ENCODE data around the gene INAVA. TPM values are rescaled to one million over a fixed set of nuclear protein-coding genes. Genes with fewer than 3 reads are reported as not detected.

Gene INAVA
- total RNA-seq, 1 donor from 2014 or later: not detected

GRCh38 chr1:200886594-200886993, 8.1 kb upstream of the INAVA start:
- intact Hi-C loops (cut with micrococcal nuclease): loop anchor here (5.0 to 10.0 kb wide), 4 partner anchors 142 to 734 kb away; partner anchors contain the start of gene KIF14
- Mint-ChIP-seq H3K9me3 (no peaks in the 10 kb centered on the region), H3K36me3 (ENCODE audit: low read depth) (no peaks in the 10 kb centered on the region), H3K4me1 (peaks cover 38% of the 10 kb centered on the region), H3K4me3 (no peak overlapping the region), H3K27ac (no peak overlapping the region), H3K27me3 (peaks cover 27% of the 10 kb centered on the region)
- no peak for DNase-seq

GRCh38 chr1:200887036-200887435, 7.7 kb upstream of the INAVA start:
- DNase-seq: no peak
- no peak overlapping the region for H3K4me3 Mint-ChIP-seq
- no peaks in the 10 kb centered on the region for H3K9me3 Mint-ChIP-seq
- peaks cover 39% of the 10 kb centered on the region for H3K4me1 Mint-ChIP-seq
- H3K36me3 Mint-ChIP-seq (ENCODE audit: low read depth): no peaks in the 10 kb centered on the region
- intact Hi-C loops (cut with micrococcal nuclease): loop anchor here (5.0 to 10.0 kb wide), 4 partner anchors 142 to 735 kb away; partner anchors contain the start of gene KIF14
- H3K27me3 Mint-ChIP-seq: peaks cover 30% of the 10 kb centered on the region
- no peak overlapping the region for H3K27ac Mint-ChIP-seq

- peak overlapping the region; percentile 67 for H3K27ac Mint-ChIP-seq
- H3K4me3 Mint-ChIP-seq: peak overlapping the region; percentile 16
- no peak for DNase-seq
- intact Hi-C loops (cut with micrococcal nuclease): loop anchor here (5.0 to 10.0 kb wide), 4 partner anchors 143 to 736 kb away; partner anchors contain the start of gene KIF14
- H3K9me3 Mint-ChIP-seq: no peaks in the 10 kb centered on the region
- peaks cover 37% of the 10 kb centered on the region for H3K27me3 Mint-ChIP-seq
- H3K4me1 Mint-ChIP-seq: peaks cover 41% of the 10 kb centered on the region
- no peaks in the 10 kb centered on the region for H3K36me3 Mint-ChIP-seq (ENCODE audit: low read depth)
These were observed 6.8 kb upstream of the INAVA start for GRCh38 chr1:200887772-200888348.

- H3K4me3 Mint-ChIP-seq: peak overlapping the region; percentile 39
- intact Hi-C loops (cut with micrococcal nuclease): loop anchor here (5.0 to 10.0 kb wide), 4 partner anchors 144 to 736 kb away; partner anchors contain the start of gene KIF14
- H3K27me3 Mint-ChIP-seq: peaks cover 41% of the 10 kb centered on the region
- H3K27ac Mint-ChIP-seq: no peak overlapping the region
- H3K36me3 Mint-ChIP-seq (ENCODE audit: low read depth): no peaks in the 10 kb centered on the region
- peaks cover 41% of the 10 kb centered on the region for H3K4me1 Mint-ChIP-seq
- no peaks in the 10 kb centered on the region for H3K9me3 Mint-ChIP-seq
- peak; percentile 86 for DNase-seq
These were observed 6.3 kb upstream of the INAVA start for GRCh38 chr1:200888349-200888838.

- H3K4me1 Mint-ChIP-seq: peaks cover 41% of the 10 kb centered on the region
These were observed 5.1 kb upstream of the INAVA start for GRCh38 chr1:200889571-200889970.

GRCh38 chr1:200890027-200890426, 4.7 kb upstream of the INAVA start:
- H3K27me3 Mint-ChIP-seq: peaks cover 46% of the 10 kb centered on the region
- intact Hi-C loops (cut with micrococcal nuclease): no loop called here

More at GRCh38 chr1:200889571-200889970, 5.1 kb upstream of the INAVA start:
- H3K27me3 Mint-ChIP-seq: peaks cover 44% of the 10 kb centered on the region
- peak overlapping the region; percentile 39 for H3K4me3 Mint-ChIP-seq
- no peaks in the 10 kb centered on the region for H3K9me3 Mint-ChIP-seq
- H3K36me3 Mint-ChIP-seq (ENCODE audit: low read depth): no peaks in the 10 kb centered on the region
- no peak for DNase-seq
- intact Hi-C loops (cut with micrococcal nuclease): loop anchor here (1.0 to 10.0 kb wide), 7 partner anchors 11 to 737 kb away; partner anchors contain the start of gene KIF14
- peak overlapping the region; percentile 39 for H3K27ac Mint-ChIP-seq

GRCh38 chr1:200890818-200891773, 3.6 kb upstream of the INAVA start:
- H3K4me3 Mint-ChIP-seq: peak overlapping the region; percentile 57
- H3K27me3 Mint-ChIP-seq: peaks cover 46% of the 10 kb centered on the region
- no peak overlapping the region for H3K27ac Mint-ChIP-seq
- peak; percentile 68 for DNase-seq
- no peaks in the 10 kb centered on the region for H3K9me3 Mint-ChIP-seq
- intact Hi-C loops (cut with micrococcal nuclease): no loop called here
- H3K4me1 Mint-ChIP-seq: peaks cover 39% of the 10 kb centered on the region
- H3K36me3 Mint-ChIP-seq (ENCODE audit: low read depth): no peaks in the 10 kb centered on the region

More at GRCh38 chr1:200890027-200890426, 4.7 kb upstream of the INAVA start:
- Mint-ChIP-seq H3K4me3 (no peak overlapping the region), H3K4me1 (peaks cover 41% of the 10 kb centered on the region), H3K27ac (no peak overlapping the region), H3K9me3 (no peaks in the 10 kb centered on the region), H3K36me3 (ENCODE audit: low read depth) (no peaks in the 10 kb centered on the region)
- no peak for DNase-seq

GRCh38 chr1:200891774-200892157, 2.9 kb upstream of the INAVA start:
- intact Hi-C loops (cut with micrococcal nuclease): no loop called here
- no peak for DNase-seq
- H3K27me3 Mint-ChIP-seq: peaks cover 50% of the 10 kb centered on the region
- H3K27ac Mint-ChIP-seq: no peak overlapping the region
- H3K4me1 Mint-ChIP-seq: peaks cover 38% of the 10 kb centered on the region
- no peaks in the 10 kb centered on the region for H3K36me3 Mint-ChIP-seq (ENCODE audit: low read depth)
- H3K4me3 Mint-ChIP-seq: no peak overlapping the region
- H3K9me3 Mint-ChIP-seq: no peaks in the 10 kb centered on the region

- no peak for DNase-seq
- H3K27me3 Mint-ChIP-seq: peaks cover 51% of the 10 kb centered on the region
- no peaks in the 10 kb centered on the region for H3K9me3 Mint-ChIP-seq
- no peak overlapping the region for H3K4me3 Mint-ChIP-seq
- H3K4me1 Mint-ChIP-seq: peaks cover 33% of the 10 kb centered on the region
- no peak overlapping the region for H3K27ac Mint-ChIP-seq
- intact Hi-C loops (cut with micrococcal nuclease): no loop called here
- no peaks in the 10 kb centered on the region for H3K36me3 Mint-ChIP-seq (ENCODE audit: low read depth)
These were observed 2.2 kb upstream of the INAVA start for GRCh38 chr1:200892546-200892945.

GRCh38 chr1:200892958-200893357, 1.7 kb upstream of the INAVA start:
- peaks cover 52% of the 10 kb centered on the region for H3K27me3 Mint-ChIP-seq
- no peak for DNase-seq
- no peaks in the 10 kb centered on the region for H3K36me3 Mint-ChIP-seq (ENCODE audit: low read depth)
- H3K27ac Mint-ChIP-seq: no peak overlapping the region
- peaks cover 30% of the 10 kb centered on the region for H3K4me1 Mint-ChIP-seq
- intact Hi-C loops (cut with micrococcal nuclease): no loop called here
- no peak overlapping the region for H3K4me3 Mint-ChIP-seq
- H3K9me3 Mint-ChIP-seq: no peaks in the 10 kb centered on the region

GRCh38 chr1:200893411-200893901, 1.2 kb upstream of the INAVA start:
- no peak for DNase-seq
- H3K27ac Mint-ChIP-seq: no peak overlapping the region
- peaks cover 57% of the 10 kb centered on the region for H3K27me3 Mint-ChIP-seq
- peaks cover 25% of the 10 kb centered on the region for H3K4me1 Mint-ChIP-seq
- H3K4me3 Mint-ChIP-seq: no peak overlapping the region
- no peaks in the 10 kb centered on the region for H3K36me3 Mint-ChIP-seq (ENCODE audit: low read depth)
- intact Hi-C loops (cut with micrococcal nuclease): no loop called here
- H3K9me3 Mint-ChIP-seq: no peaks in the 10 kb centered on the region

GRCh38 chr1:200895443-200895789, 716 bp downstream of the INAVA start:
- DNase-seq: no peak
- H3K27me3 Mint-ChIP-seq: peaks cover 61% of the 10 kb centered on the region
- intact Hi-C loops (cut with micrococcal nuclease): no loop called here

GRCh38 chr1:200895801-200896530, 1.3 kb downstream of the INAVA start:
- intact Hi-C loops (cut with micrococcal nuclease): no loop called here
- no peak overlapping the region for H3K4me3 Mint-ChIP-seq
- H3K4me1 Mint-ChIP-seq: peaks cover 5% of the 10 kb centered on the region
- H3K27me3 Mint-ChIP-seq: peaks cover 59% of the 10 kb centered on the region
- DNase-seq: no peak
- H3K9me3 Mint-ChIP-seq: no peaks in the 10 kb centered on the region
- H3K27ac Mint-ChIP-seq: no peak overlapping the region
- H3K36me3 Mint-ChIP-seq (ENCODE audit: low read depth): no peaks in the 10 kb centered on the region

More at GRCh38 chr1:200895443-200895789, 716 bp downstream of the INAVA start:
- H3K27ac Mint-ChIP-seq: no peak overlapping the region
- H3K36me3 Mint-ChIP-seq (ENCODE audit: low read depth): no peaks in the 10 kb centered on the region
- peaks cover 9% of the 10 kb centered on the region for H3K4me1 Mint-ChIP-seq
- H3K4me3 Mint-ChIP-seq: no peak overlapping the region
- H3K9me3 Mint-ChIP-seq: no peaks in the 10 kb centered on the region

Measured in activated CD4-positive, alpha-beta T cell treated with anti-CD3 and anti-CD28 coated beads, Interleukin-2, amount 10 ng/mL, durations not matched to agents 24 days and 14 days (primary cell).